SK-N-SH (cell line): ENCODE measurements around the gene MOSPD2. TPM values are rescaled to one million over a fixed set of nuclear protein-coding genes. Genes with fewer than 3 reads are reported as not detected.

Experiments
- CTCF ChIA-PET: fragments of 300-600, 350-600 bp; formaldehyde crosslinking; extraction: SDS; loops from one replicate; lab custom pipeline; 2021; lab: Yijun Ruan, JAX
- POLR2A ChIA-PET: fragments of 350-600 bp; sonication (Branson Sonifier 250); formaldehyde crosslinking; extraction: SDS; loops from one replicate; lab custom pipeline; 2020; ENCODE audit warnings: antibody characterized with exemption, inconsistent platforms; lab: Yijun Ruan, JAX
- DNase-seq: peaks from one replicate; pipeline ENCODE4 v3.0.0; 2012
- H2AFZ ChIP-seq: fragments of 200-600 bp; sonication (generic); 2 replicates; pipeline ENCODE4 v1.8.1; 2016; ENCODE audit warnings: antibody characterized with exemption, mild to moderate bottlenecking, low read depth
- H3F3A ChIP-seq: fragments of 200-600 bp; sonication (generic); replicated peaks from 2 replicates; pipeline ENCODE3; 2016; ENCODE audit warnings: antibody characterized with exemption, mild to moderate bottlenecking; ENCODE audit not compliant: insufficient read depth
- H3K27ac ChIP-seq, 2 experiments: fragments of 200-500 bp in 1 of 2; fragments of 200-600 bp in 1 of 2; sonication (Bioruptor generic) in 1 of 2; sonication (generic), shearing (Covaris generic) in 1 of 2; 2 replicates each; pipeline versions ENCODE4 v1.5.1 to v1.6.1; 2014 to 2016; ENCODE audit warnings: low read depth in 2 of 2, inconsistent platforms in 1 of 2, low read length in 1 of 2, mild to moderate bottlenecking in 1 of 2, mixed read lengths in 1 of 2
- H3K27me3 ChIP-seq: fragments of 200-600 bp; sonication (generic), shearing (Covaris generic); 2 replicates; pipeline ENCODE4 v1.6.1; 2016; ENCODE audit warnings: mixed run types; ENCODE audit not compliant: insufficient read depth
- H3K36me3 ChIP-seq, 2 experiments: fragments of 200-500 bp in 1 of 2; fragments of 200-600 bp in 1 of 2; sonication (Bioruptor generic) in 1 of 2; sonication (generic) in 1 of 2; replicated peaks in 1 of 2; 2 replicates each; pipeline versions ENCODE3 to v1.5.1; 2014 to 2016; ENCODE audit warnings: low read length in 1 of 2, mild to moderate bottlenecking in 1 of 2; ENCODE audit not compliant: insufficient read depth in 2 of 2, control insufficient read depth in 1 of 2
- H3K4me1 ChIP-seq, 2 experiments: fragments of 200-500 bp in 1 of 2; fragments of 200-600 bp in 1 of 2; sonication (Bioruptor generic) in 1 of 2; sonication (generic), shearing (Covaris generic) in 1 of 2; 2 replicates each; pipeline versions ENCODE4 v1.5.1 to v1.6.1; 2014 to 2016; ENCODE audit warnings: low read depth in 1 of 2, low read length in 1 of 2, mixed run types in 1 of 2; ENCODE audit not compliant: insufficient read depth in 2 of 2, control insufficient read depth in 1 of 2
- H3K4me2 ChIP-seq: fragments of 200-600 bp; sonication (generic), shearing (Covaris generic); 2 replicates; pipeline ENCODE4 v1.6.1; 2017; ENCODE audit warnings: mixed run types
- H3K4me3 ChIP-seq, 2 experiments: fragments of 200-500 bp in 1 of 2; fragments of 200-600 bp in 1 of 2; sonication (Bioruptor generic) in 1 of 2; sonication (generic), shearing (Covaris generic) in 1 of 2; 2 replicates each; pipeline versions ENCODE4 v1.5.1 to v1.8.1; 2014 to 2016; ENCODE audit warnings: low read depth in 2 of 2, inconsistent platforms in 1 of 2, low read length in 1 of 2, mild to moderate bottlenecking in 1 of 2, mixed read lengths in 1 of 2, moderate library complexity in 1 of 2
- H3K79me2 ChIP-seq: fragments of 200-600 bp; sonication (generic); 2 replicates; pipeline ENCODE4 v1.8.1; 2017; ENCODE audit warnings: mild to moderate bottlenecking; ENCODE audit not compliant: insufficient read depth
- H3K9ac ChIP-seq: fragments of 200-600 bp; sonication (generic); 2 replicates; pipeline ENCODE4 v1.6.1; 2017; ENCODE audit warnings: mixed run types
- H3K9me2 ChIP-seq: fragments of 200-600 bp; sonication (generic); 2 replicates; pipeline ENCODE4 v1.6.1; 2017; ENCODE audit warnings: mixed run types
- H3K9me3 ChIP-seq: fragments of 200-600 bp; sonication (generic); 2 replicates; pipeline ENCODE4 v1.6.1; 2017; ENCODE audit warnings: mixed run types, mild to moderate bottlenecking, moderate library complexity
- H4K20me1 ChIP-seq: fragments of 200-600 bp; sonication (generic); 2 replicates; pipeline ENCODE4 v1.6.1; 2017; ENCODE audit warnings: mild to moderate bottlenecking, mixed run types; ENCODE audit not compliant: insufficient read depth
- ELF1 ChIP-seq: IDR thresholded peaks from 2 replicates; pipeline ENCODE4 v1.4.0; 2012
- FOXM1 ChIP-seq: IDR thresholded peaks from 2 replicates; pipeline ENCODE4 v1.4.0; 2012; ENCODE audit warnings: low read depth, mild to moderate bottlenecking
- GATA2 ChIP-seq: sonication (generic); formaldehyde crosslinking; IDR thresholded peaks from 2 replicates; pipeline ENCODE4 v1.5.0; 2020; ENCODE audit warnings: mild to moderate bottlenecking, missing genetic modification reagents
- MEF2A ChIP-seq: IDR thresholded peaks from 2 replicates; pipeline ENCODE4 v1.4.0; 2012; ENCODE audit warnings: low read depth, borderline replicate concordance
- MXI1 ChIP-seq: IDR thresholded peaks from 2 replicates; pipeline ENCODE4 v1.6.1; 2012; ENCODE audit warnings: mild to moderate bottlenecking, low read depth, low read length, improper control_type of control experiment
- NFIC ChIP-seq: IDR thresholded peaks from 2 replicates; pipeline ENCODE4 v1.4.0; 2012; ENCODE audit warnings: borderline replicate concordance
- NRF1 ChIP-seq: IDR thresholded peaks from 2 replicates; pipeline ENCODE4 v1.6.1; 2012; ENCODE audit warnings: low read depth, mild to moderate bottlenecking, low read length
- POLR2AphosphoS5 ChIP-seq: IDR thresholded peaks from 2 replicates; pipeline ENCODE4 v1.6.1; 2012; ENCODE audit warnings: low read depth, low read length
- RAD21 ChIP-seq: IDR thresholded peaks from 2 replicates; pipeline ENCODE4 v1.6.1; 2012; ENCODE audit warnings: mild to moderate bottlenecking, low read length
- RCOR1 ChIP-seq: fragments of 150-350 bp; IDR thresholded peaks from 2 replicates; pipeline ENCODE4 v1.6.1; 2017; ENCODE audit warnings: antibody characterized with exemption, low read length
- RFX5 ChIP-seq: IDR thresholded peaks from 2 replicates; pipeline ENCODE4 v1.6.1; 2012; ENCODE audit warnings: mild to moderate bottlenecking, improper control_type of control experiment, low read length
- RXRA ChIP-seq: IDR thresholded peaks from 2 replicates; pipeline ENCODE4 v1.4.0; 2012; ENCODE audit warnings: low read depth, mild to moderate bottlenecking, borderline replicate concordance
- SMC3 ChIP-seq: IDR thresholded peaks from 2 replicates; pipeline ENCODE4 v1.6.1; 2012; ENCODE audit warnings: low read depth, low read length, improper control_type of control experiment
- TAF1 ChIP-seq: IDR thresholded peaks from 2 replicates; pipeline ENCODE4 v1.6.1; 2012; ENCODE audit warnings: low read depth, mild to moderate bottlenecking, low read length, moderate library complexity, borderline replicate concordance
- YY1 ChIP-seq: IDR thresholded peaks from 2 replicates; pipeline ENCODE4 v1.4.0; 2012; ENCODE audit warnings: low read depth, mild to moderate bottlenecking
- ZBTB33 ChIP-seq: IDR thresholded peaks from 2 replicates; pipeline ENCODE4 v1.4.0; 2012; ENCODE audit warnings: low read depth, borderline replicate concordance
- WGBS: methylation state at CpG from one replicate; pipeline ENCODE4 v1.1.6; 2017; ENCODE audit warnings: low lambda C conversion rate; 5-methylcytosine and 5-hydroxymethylcytosine counted together
- polyA plus RNA-seq, 3 experiments: library from polyadenylated mRNA; depleted of rRNA; stranded (reverse); fragments of >200 nt; gene quantifications; 2 replicates each; pipeline ENCODE4 v1.2.3, GENCODE V29; 2012
- TF ChIP-seq, protein P1 (sequence below): IDR thresholded peaks from 2 replicates; pipeline ENCODE4 v1.4.0; 2012; ENCODE audit warnings: low read depth
- TF ChIP-seq, protein P2 (sequence below): IDR thresholded peaks from 2 replicates; pipeline ENCODE4 v1.4.0; 2012; ENCODE audit warnings: low read depth, borderline replicate concordance
- TF ChIP-seq, protein P3 (sequence below): IDR thresholded peaks from 2 replicates; pipeline ENCODE4 v1.6.1; 2012; ENCODE audit warnings: mild to moderate bottlenecking, low read depth, low read length, moderate library complexity
- TF ChIP-seq, protein P4 (sequence below): IDR thresholded peaks from 2 replicates; pipeline ENCODE4; 2012
- TF ChIP-seq, protein P5 (sequence below): fragments of 150-350 bp; IDR thresholded peaks from 2 replicates; pipeline ENCODE4 v1.6.1; 2016; ENCODE audit warnings: mild to moderate bottlenecking, low read depth, low read length

Gene MOSPD2
- polyA plus RNA-seq, 1 of the 3 experiments (the other 2 are of a cell fraction), result 7.6 TPM

DNA sequence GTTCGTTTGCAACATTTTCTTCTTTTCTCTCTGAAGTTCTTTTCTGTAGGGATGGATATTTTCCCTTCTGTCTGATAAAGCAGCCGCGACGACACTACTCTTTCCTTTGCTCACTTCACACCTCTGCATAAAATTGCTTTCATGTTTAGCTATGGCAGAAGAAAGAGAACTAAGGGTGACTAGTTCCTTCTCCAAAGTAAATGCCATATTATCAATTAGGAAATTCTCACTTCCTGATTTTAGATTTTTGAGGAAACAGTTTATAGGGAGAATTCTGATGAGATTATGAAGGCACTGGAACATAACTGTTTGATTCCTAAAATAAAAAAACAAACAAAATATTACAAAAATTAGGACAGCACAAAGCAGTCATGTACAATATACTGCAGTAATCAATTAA lies 29.6 kb upstream of the MOSPD2 start:
- Histone ChIP-seq H3K9me2 (no peaks in the 10 kb centered on the region), H3K27ac (no peak overlapping the region), H3K79me2 (no peaks in the 10 kb centered on the region), H2AFZ (no peak overlapping the region), H3K27me3 (no peaks in the 10 kb centered on the region), H3K9ac (no peak overlapping the region), H3K36me3 (peaks cover 3% of the 10 kb centered on the region in 2 experiments), H3K4me1 (no peaks in the 10 kb centered on the region), H3K4me2 (no peak overlapping the region), H3F3A (no peaks in the 10 kb centered on the region), H3K4me3 (no peak overlapping the region), H3K9me3 (no peaks in the 10 kb centered on the region), H4K20me1 (no peaks in the 10 kb centered on the region)
- 45% methylated on average over 4 of the region's 4 CpGs for WGBS
- DNase-seq, result no peak
- TF ChIP-seq ZBTB33, result no peak
- no peak for TF ChIP-seq RFX5
- TF ChIP-seq, protein P1, sequence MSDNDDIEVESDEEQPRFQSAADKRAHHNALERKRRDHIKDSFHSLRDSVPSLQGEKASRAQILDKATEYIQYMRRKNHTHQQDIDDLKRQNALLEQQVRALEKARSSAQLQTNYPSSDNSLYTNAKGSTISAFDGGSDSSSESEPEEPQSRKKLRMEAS, result no peak
- no peak for TF ChIP-seq YY1
- no peak for TF ChIP-seq GATA2 (CRISPR knock-in tag)
- no peak for TF ChIP-seq MXI1
- TF ChIP-seq RXRA, result no peak
- no peak for TF ChIP-seq NFIC
- TF ChIP-seq NRF1, result no peak
- TF ChIP-seq, protein P2, sequence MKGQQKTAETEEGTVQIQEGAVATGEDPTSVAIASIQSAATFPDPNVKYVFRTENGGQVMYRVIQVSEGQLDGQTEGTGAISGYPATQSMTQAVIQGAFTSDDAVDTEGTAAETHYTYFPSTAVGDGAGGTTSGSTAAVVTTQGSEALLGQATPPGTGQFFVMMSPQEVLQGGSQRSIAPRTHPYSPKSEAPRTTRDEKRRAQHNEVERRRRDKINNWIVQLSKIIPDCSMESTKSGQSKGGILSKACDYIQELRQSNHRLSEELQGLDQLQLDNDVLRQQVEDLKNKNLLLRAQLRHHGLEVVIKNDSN, result no peak
- CTCF ChIA-PET, result no interaction called here
- POLR2A ChIA-PET, result no interaction called here

GRCh38 chrX:14851526-14851925 lies 21.7 kb upstream of the MOSPD2 start:
- CTCF ChIA-PET, result no interaction called here
- TF ChIP-seq RCOR1 (no peak), MXI1 (no peak), ELF1 (no peak), SMC3 (no peak), RAD21 (no peak), RFX5 (no peak), NFIC (no peak), YY1 (no peak), NRF1 (no peak), POLR2AphosphoS5 (no peak), MEF2A (no peak), TAF1 (no peak), FOXM1 (no peak)
- TF ChIP-seq, protein P3, sequence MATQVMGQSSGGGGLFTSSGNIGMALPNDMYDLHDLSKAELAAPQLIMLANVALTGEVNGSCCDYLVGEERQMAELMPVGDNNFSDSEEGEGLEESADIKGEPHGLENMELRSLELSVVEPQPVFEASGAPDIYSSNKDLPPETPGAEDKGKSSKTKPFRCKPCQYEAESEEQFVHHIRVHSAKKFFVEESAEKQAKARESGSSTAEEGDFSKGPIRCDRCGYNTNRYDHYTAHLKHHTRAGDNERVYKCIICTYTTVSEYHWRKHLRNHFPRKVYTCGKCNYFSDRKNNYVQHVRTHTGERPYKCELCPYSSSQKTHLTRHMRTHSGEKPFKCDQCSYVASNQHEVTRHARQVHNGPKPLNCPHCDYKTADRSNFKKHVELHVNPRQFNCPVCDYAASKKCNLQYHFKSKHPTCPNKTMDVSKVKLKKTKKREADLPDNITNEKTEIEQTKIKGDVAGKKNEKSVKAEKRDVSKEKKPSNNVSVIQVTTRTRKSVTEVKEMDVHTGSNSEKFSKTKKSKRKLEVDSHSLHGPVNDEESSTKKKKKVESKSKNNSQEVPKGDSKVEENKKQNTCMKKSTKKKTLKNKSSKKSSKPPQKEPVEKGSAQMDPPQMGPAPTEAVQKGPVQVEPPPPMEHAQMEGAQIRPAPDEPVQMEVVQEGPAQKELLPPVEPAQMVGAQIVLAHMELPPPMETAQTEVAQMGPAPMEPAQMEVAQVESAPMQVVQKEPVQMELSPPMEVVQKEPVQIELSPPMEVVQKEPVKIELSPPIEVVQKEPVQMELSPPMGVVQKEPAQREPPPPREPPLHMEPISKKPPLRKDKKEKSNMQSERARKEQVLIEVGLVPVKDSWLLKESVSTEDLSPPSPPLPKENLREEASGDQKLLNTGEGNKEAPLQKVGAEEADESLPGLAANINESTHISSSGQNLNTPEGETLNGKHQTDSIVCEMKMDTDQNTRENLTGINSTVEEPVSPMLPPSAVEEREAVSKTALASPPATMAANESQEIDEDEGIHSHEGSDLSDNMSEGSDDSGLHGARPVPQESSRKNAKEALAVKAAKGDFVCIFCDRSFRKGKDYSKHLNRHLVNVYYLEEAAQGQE, result no peak
- TF ChIP-seq, protein P4, sequence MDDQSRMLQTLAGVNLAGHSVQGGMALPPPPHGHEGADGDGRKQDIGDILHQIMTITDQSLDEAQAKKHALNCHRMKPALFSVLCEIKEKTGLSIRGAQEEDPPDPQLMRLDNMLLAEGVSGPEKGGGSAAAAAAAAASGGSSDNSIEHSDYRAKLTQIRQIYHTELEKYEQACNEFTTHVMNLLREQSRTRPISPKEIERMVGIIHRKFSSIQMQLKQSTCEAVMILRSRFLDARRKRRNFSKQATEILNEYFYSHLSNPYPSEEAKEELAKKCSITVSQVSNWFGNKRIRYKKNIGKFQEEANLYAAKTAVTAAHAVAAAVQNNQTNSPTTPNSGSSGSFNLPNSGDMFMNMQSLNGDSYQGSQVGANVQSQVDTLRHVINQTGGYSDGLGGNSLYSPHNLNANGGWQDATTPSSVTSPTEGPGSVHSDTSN, result no peak
- TF ChIP-seq, protein P5, sequence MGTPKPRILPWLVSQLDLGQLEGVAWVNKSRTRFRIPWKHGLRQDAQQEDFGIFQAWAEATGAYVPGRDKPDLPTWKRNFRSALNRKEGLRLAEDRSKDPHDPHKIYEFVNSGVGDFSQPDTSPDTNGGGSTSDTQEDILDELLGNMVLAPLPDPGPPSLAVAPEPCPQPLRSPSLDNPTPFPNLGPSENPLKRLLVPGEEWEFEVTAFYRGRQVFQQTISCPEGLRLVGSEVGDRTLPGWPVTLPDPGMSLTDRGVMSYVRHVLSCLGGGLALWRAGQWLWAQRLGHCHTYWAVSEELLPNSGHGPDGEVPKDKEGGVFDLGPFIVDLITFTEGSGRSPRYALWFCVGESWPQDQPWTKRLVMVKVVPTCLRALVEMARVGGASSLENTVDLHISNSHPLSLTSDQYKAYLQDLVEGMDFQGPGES, result no peak
- H4K20me1 ChIP-seq, result no peaks in the 10 kb centered on the region

More at GRCh38 chrX:14851526-14851925, 21.7 kb upstream of the MOSPD2 start:
- Histone ChIP-seq H3K4me2 (no peak overlapping the region), H2AFZ (no peak overlapping the region), H3K27me3 (no peaks in the 10 kb centered on the region), H3K9me3 (no peaks in the 10 kb centered on the region), H3K4me3 (no peak overlapping the region), H3K9ac (no peak overlapping the region), H3K79me2 (no peaks in the 10 kb centered on the region), H3K36me3 (peaks cover 0 to 5% of the 10 kb centered on the region in 2 experiments), H3K9me2 (no peaks in the 10 kb centered on the region), H3K4me1 (no peaks in the 10 kb centered on the region), H3K27ac (no peak overlapping the region), H3F3A (peaks cover 2% of the 10 kb centered on the region)
- WGBS, result 44% methylated on average over 3 of the region's 3 CpGs
- POLR2A ChIA-PET, result no interaction called here
- no peak for DNase-seq
